ENCODE data around the gene ZNF318. TPM values are rescaled to one million over a fixed set of nuclear protein-coding genes. Genes with fewer than 3 reads are reported as not detected.

Gene ZNF318
- polyA plus RNA-seq, 1 donor from 2014 or later, result 11.7 TPM

Small RNA genes within 50 kb of the gene (small RNA-seq; reads per million reads assigned to genes)
- gene AL590383.1 (0 reads per million in 3 experiments), gene RPL12P47 (0 reads per million in 3 experiments)

Other genes with a start within 250 kb of the ZNF318 start
- gene SRF, start 198.4 kb downstream of the ZNF318 start, polyA plus RNA-seq, result 24.8 and 28.9 TPM in 2 replicates
- gene CUL9, start 187.5 kb downstream of the ZNF318 start, polyA plus RNA-seq, result 65.0 and 79.0 TPM in 2 replicates
- 48.3 and 65.5 TPM in 2 replicates for gene DNPH1, start 140.2 kb downstream of the ZNF318 start, polyA plus RNA-seq
- 4.2 and 6.8 TPM in 2 replicates for gene TTBK1, start 126.2 kb downstream of the ZNF318 start, polyA plus RNA-seq
- 2.3 and 2.4 TPM in 2 replicates for gene SLC22A7, start 71.4 kb downstream of the ZNF318 start, polyA plus RNA-seq
- gene CRIP3, start 60.8 kb downstream of the ZNF318 start, polyA plus RNA-seq, result 3.7 and 11.6 TPM in 2 replicates
- 22.4 and 29.6 TPM in 2 replicates for gene ABCC10, start 57.9 kb upstream of the ZNF318 start, polyA plus RNA-seq
- gene DLK2, start 85.9 kb upstream of the ZNF318 start, polyA plus RNA-seq, result 17.2 and 19.8 TPM in 2 replicates
- 11.4 and 12.6 TPM in 2 replicates for gene TJAP1, start 107.9 kb upstream of the ZNF318 start, polyA plus RNA-seq
- gene LRRC73, start 140.7 kb upstream of the ZNF318 start, polyA plus RNA-seq, result 4.7 and 6.9 TPM in 2 replicates
- gene YIPF3, start 147.3 kb upstream of the ZNF318 start, polyA plus RNA-seq, result 236 and 244 TPM in 2 replicates
- gene POLR1C, start 147.4 kb upstream of the ZNF318 start, polyA plus RNA-seq, result 62.0 and 88.7 TPM in 2 replicates
- 28.5 and 36.0 TPM in 2 replicates for gene XPO5, start 206.4 kb upstream of the ZNF318 start, polyA plus RNA-seq
- gene POLH, start 206.5 kb upstream of the ZNF318 start, polyA plus RNA-seq, result 6.5 and 9.1 TPM in 2 replicates

All from neural cell (in vitro differentiated cells).